Erythroblast (primary cell): Measurements from ENCODE around the gene SDF2L1.

Experiments used
- GATA1 ChIP-seq: IDR thresholded peaks from 2 replicates; pipeline ENCODE4 v1.6.1; 2011; ENCODE audit warnings: low read depth, mild to moderate bottlenecking, control low read depth, low read length, moderate library complexity
- POLR2A ChIP-seq: IDR thresholded peaks from 2 replicates; pipeline ENCODE4 v1.6.1; 2011; ENCODE audit warnings: mild to moderate bottlenecking, low read length

DNA sequence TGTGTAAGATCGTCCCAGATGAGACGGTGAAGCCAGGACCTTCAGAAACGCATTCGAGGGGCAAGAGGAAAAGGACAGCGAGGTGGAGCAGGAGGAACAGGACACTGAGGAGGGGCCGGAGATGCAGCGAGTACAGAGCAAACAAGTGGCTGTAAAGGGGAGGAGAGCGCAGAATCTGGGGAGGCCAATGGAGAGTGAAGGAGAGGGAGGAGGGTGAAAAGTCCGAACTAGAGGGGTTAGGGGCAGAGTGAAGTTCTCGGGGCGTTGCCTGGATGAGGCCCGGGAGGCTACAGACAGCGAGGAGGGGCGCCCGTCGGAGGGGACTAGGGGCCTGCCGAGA is 14.9 kb downstream of the SDF2L1 start:
- no peak for TF ChIP-seq POLR2A
- TF ChIP-seq GATA1 = no peak
